Measurements from ENCODE around the gene FAM83B.

GRCh38 chr6:54868556-54868955 lies 22.0 kb downstream of the FAM83B start:
- TF ChIP-seq POLR2A (IDR thresholded peaks at IDR 0.05; ENCODE audit: low read depth, low read length), result no peak
- TF ChIP-seq TAF1 (IDR thresholded peaks at IDR 0.05; ENCODE audit: low read depth, low read length), result no peak
- TF ChIP-seq POLR2AphosphoS5 (IDR thresholded peaks at IDR 0.05; ENCODE audit: low read depth, low read length), result no peak
- TF ChIP-seq PAX5 (IDR thresholded peaks at IDR 0.05; ENCODE audit: insufficient read depth, low read length, severe bottlenecking), result no peak
- no peak for TF ChIP-seq POU2F2 (IDR thresholded peaks at IDR 0.05; ENCODE audit: low read depth, low read length)

Data from GM12891 (cell line).